ENCODE data around the gene BBS12. TPM values are rescaled to one million over a fixed set of nuclear protein-coding genes. Genes with fewer than 3 reads are reported as not detected.
A peak's percentile ranks its signal among the peaks of the same experiment; 100 is the strongest.

Gene BBS12
- total and polyA plus RNA-seq, 9 of the 15 experiments (the other 6 are each of a cell fraction or from before 2014, with no cell fraction given), result 2.7 to 6.5 (median 3.3) TPM

DNA sequence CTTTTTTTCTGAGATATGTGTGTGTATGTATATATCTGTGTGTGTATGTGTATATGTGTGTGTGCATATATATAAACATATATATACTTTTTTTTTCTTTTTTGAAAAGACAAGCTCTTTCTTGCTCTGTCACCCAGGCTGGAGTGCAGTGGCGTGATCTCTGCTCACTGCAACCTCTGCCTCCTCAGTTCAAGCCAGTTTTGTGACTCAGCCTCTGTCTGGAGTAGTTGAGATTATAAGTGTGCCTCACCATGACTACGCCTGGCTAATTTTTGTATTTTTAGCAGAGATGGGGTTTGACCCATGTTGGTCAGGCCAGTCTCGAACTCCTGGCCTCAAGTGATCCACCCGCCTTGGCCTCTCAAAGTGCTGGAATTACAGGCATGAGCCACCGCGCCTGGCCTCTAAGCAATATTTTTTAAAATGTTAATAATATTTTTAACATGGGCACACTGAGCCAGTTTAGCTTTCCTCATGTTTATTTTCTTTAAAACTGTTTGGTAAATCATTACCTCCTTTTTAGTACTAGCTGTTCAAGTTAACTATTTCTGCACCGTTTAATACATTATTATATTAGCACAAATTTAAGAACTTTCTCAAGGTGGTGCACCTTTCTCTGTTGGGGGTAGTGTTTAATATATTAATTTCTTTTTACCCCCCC, 33.3 kb downstream of the BBS12 start (continued):
- TF ChIP-seq, protein P1, sequence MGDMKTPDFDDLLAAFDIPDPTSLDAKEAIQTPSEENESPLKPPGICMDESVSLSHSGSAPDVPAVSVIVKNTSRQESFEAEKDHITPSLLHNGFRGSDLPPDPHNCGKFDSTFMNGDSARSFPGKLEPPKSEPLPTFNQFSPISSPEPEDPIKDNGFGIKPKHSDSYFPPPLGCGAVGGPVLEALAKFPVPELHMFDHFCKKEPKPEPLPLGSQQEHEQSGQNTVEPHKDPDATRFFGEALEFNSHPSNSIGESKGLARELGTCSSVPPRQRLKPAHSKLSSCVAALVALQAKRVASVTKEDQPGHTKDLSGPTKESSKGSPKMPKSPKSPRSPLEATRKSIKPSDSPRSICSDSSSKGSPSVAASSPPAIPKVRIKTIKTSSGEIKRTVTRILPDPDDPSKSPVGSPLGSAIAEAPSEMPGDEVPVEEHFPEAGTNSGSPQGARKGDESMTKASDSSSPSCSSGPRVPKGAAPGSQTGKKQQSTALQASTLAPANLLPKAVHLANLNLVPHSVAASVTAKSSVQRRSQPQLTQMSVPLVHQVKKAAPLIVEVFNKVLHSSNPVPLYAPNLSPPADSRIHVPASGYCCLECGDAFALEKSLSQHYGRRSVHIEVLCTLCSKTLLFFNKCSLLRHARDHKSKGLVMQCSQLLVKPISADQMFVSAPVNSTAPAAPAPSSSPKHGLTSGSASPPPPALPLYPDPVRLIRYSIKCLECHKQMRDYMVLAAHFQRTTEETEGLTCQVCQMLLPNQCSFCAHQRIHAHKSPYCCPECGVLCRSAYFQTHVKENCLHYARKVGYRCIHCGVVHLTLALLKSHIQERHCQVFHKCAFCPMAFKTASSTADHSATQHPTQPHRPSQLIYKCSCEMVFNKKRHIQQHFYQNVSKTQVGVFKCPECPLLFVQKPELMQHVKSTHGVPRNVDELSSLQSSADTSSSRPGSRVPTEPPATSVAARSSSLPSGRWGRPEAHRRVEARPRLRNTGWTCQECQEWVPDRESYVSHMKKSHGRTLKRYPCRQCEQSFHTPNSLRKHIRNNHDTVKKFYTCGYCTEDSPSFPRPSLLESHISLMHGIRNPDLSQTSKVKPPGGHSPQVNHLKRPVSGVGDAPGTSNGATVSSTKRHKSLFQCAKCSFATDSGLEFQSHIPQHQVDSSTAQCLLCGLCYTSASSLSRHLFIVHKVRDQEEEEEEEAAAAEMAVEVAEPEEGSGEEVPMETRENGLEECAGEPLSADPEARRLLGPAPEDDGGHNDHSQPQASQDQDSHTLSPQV (IDR thresholded peaks at IDR 0.05), result 0 out of 2 replicates have a peak, but pooled peaks have one; percentile 27
- TF ChIP-seq TCF7 (IDR thresholded peaks at IDR 0.05; ENCODE audit: borderline replicate concordance), result no peak
- TF ChIP-seq, protein P2, sequence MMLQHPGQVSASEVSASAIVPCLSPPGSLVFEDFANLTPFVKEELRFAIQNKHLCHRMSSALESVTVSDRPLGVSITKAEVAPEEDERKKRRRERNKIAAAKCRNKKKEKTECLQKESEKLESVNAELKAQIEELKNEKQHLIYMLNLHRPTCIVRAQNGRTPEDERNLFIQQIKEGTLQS (IDR thresholded peaks at IDR 0.05), result peak; percentile 73
- TF ChIP-seq, protein P2 (CRISPR knock-in tag; conservative IDR thresholded peaks at IDR 0.05), result no peak
- TF ChIP-seq, protein P3, sequence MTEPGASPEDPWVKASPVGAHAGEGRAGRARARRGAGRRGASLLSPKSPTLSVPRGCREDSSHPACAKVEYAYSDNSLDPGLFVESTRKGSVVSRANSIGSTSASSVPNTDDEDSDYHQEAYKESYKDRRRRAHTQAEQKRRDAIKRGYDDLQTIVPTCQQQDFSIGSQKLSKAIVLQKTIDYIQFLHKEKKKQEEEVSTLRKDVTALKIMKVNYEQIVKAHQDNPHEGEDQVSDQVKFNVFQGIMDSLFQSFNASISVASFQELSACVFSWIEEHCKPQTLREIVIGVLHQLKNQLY (CRISPR knock-in tag; conservative IDR thresholded peaks at IDR 0.05), result no peak
- TF ChIP-seq, protein P4, sequence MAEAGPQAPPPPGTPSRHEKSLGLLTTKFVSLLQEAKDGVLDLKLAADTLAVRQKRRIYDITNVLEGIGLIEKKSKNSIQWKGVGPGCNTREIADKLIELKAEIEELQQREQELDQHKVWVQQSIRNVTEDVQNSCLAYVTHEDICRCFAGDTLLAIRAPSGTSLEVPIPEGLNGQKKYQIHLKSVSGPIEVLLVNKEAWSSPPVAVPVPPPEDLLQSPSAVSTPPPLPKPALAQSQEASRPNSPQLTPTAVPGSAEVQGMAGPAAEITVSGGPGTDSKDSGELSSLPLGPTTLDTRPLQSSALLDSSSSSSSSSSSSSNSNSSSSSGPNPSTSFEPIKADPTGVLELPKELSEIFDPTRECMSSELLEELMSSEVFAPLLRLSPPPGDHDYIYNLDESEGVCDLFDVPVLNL (CRISPR knock-in tag; IDR thresholded peaks at IDR 0.05; ENCODE audit: low read depth), result no peak
- no peak for TF ChIP-seq LCOR (CRISPR knock-in tag; IDR thresholded peaks at IDR 0.05)
- TF ChIP-seq ZNF143 (CRISPR knock-in tag; IDR thresholded peaks at IDR 0.05), result no peak
- no peak for TF ChIP-seq ZNF175 (CRISPR knock-in tag; IDR thresholded peaks at IDR 0.05; ENCODE audit: low read depth)
- no peak for TF ChIP-seq NBN (IDR thresholded peaks at IDR 0.05; ENCODE audit: low read depth)
- TF ChIP-seq EZH2 (IDR thresholded peaks at IDR 0.05; ENCODE audit: borderline replicate concordance, low read depth, low read length), result no peak
- TF ChIP-seq FOXP1 (CRISPR knock-in tag; IDR thresholded peaks at IDR 0.05), result no peak
- TF ChIP-seq, protein P5, sequence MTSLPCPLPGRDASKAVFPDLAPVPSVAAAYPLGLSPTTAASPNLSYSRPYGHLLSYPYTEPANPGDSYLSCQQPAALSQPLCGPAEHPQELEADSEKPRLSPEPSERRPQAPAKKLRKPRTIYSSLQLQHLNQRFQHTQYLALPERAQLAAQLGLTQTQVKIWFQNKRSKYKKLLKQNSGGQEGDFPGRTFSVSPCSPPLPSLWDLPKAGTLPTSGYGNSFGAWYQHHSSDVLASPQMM (CRISPR knock-in tag; IDR thresholded peaks at IDR 0.05), result no peak
- TF ChIP-seq TRIM24 (IDR thresholded peaks at IDR 0.05), result peak in 1 of 2 experiments; percentile 41; a peak in 2 of 4 replicates
- no peak for TF ChIP-seq CHD2 (IDR thresholded peaks at IDR 0.05; ENCODE audit: low read depth, low read length)
- TF ChIP-seq LEF1 (IDR thresholded peaks at IDR 0.05), result no peak
- TF ChIP-seq POLR2AphosphoS5 (IDR thresholded peaks at IDR 0.05; ENCODE audit: control insufficient read depth, insufficient read depth, low read depth, low read length), result peak; percentile 49; the same call in 1 of the 2 replicates
- no peak for TF ChIP-seq ZNF239 (CRISPR knock-in tag; IDR thresholded peaks at IDR 0.05)
- TF ChIP-seq, protein P6, sequence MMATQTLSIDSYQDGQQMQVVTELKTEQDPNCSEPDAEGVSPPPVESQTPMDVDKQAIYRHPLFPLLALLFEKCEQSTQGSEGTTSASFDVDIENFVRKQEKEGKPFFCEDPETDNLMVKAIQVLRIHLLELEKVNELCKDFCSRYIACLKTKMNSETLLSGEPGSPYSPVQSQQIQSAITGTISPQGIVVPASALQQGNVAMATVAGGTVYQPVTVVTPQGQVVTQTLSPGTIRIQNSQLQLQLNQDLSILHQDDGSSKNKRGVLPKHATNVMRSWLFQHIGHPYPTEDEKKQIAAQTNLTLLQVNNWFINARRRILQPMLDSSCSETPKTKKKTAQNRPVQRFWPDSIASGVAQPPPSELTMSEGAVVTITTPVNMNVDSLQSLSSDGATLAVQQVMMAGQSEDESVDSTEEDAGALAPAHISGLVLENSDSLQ (IDR thresholded peaks at IDR 0.05), result no peak
- peak; percentile 69 for TF ChIP-seq EP300 (IDR thresholded peaks at IDR 0.05; ENCODE audit: low read length)

Data from K562 (cell line).